HG03460 (cell line): ENCODE data around the gene ELN.
"Not testable (repeated sequence)": the region's sequence is repeated elsewhere in the genome, so short reads cannot be mapped to it uniquely, and the experiment has no call there.

Source experiments
- ATAC-seq: cut with Tn5 transposase; IDR thresholded peaks from one replicate; pipeline ENCODE4 v1.9.1; 2021; ENCODE audit not compliant: unreplicated experiment

Gene ELN

GRCh38 chr7:74000489-74001149 lies 27.4 kb upstream of the ELN start:
- no peak for ATAC-seq

GRCh38 chr7:74001150-74001494 lies 26.9 kb upstream of the ELN start:
- ATAC-seq = no peak

- ATAC-seq = no peak
Observed at GRCh38 chr7:74002474-74003017, 25.4 kb upstream of the ELN start.

- ATAC-seq = no peak
Observed at GRCh38 chr7:74003621-74004020, 24.4 kb upstream of the ELN start.

- no peak for ATAC-seq
Observed at GRCh38 chr7:74006032-74006431, 21.9 kb upstream of the ELN start.

GRCh38 chr7:74006451-74007241 lies 21.3 kb upstream of the ELN start:
- ATAC-seq = no peak

GRCh38 chr7:74007242-74007567 lies 20.8 kb upstream of the ELN start:
- ATAC-seq = no peak

GRCh38 chr7:74008687-74009086 lies 19.3 kb upstream of the ELN start:
- no peak for ATAC-seq

GRCh38 chr7:74009719-74010118 lies 18.3 kb upstream of the ELN start:
- no peak for ATAC-seq

GRCh38 chr7:74010407-74010806 lies 17.6 kb upstream of the ELN start:
- no peak for ATAC-seq

- not testable (repeated sequence) for ATAC-seq
Observed at GRCh38 chr7:74011421-74011820, 16.6 kb upstream of the ELN start.

- ATAC-seq = peak; percentile 94
Observed at GRCh38 chr7:74012842-74013249, 15.1 kb upstream of the ELN start.

- ATAC-seq = no peak
Observed at GRCh38 chr7:74013539-74014272, 14.3 kb upstream of the ELN start.

- no peak for ATAC-seq
Observed at GRCh38 chr7:74014931-74015330, 13.0 kb upstream of the ELN start.

- no peak for ATAC-seq
Observed at GRCh38 chr7:74015670-74016069, 12.3 kb upstream of the ELN start.

GRCh38 chr7:74017125-74017524 lies 10.8 kb upstream of the ELN start:
- ATAC-seq = no peak

- ATAC-seq = no peak
Observed at GRCh38 chr7:74018246-74018895, 9.6 kb upstream of the ELN start.

GRCh38 chr7:74019149-74019548 lies 8.8 kb upstream of the ELN start:
- no peak for ATAC-seq

- no peak for ATAC-seq
Observed at GRCh38 chr7:74020390-74020789, 7.6 kb upstream of the ELN start.

GRCh38 chr7:74021546-74022320 lies 6.2 kb upstream of the ELN start:
- ATAC-seq = no peak

- ATAC-seq = no peak
Observed at GRCh38 chr7:74022507-74022906, 5.5 kb upstream of the ELN start.
